Keratinocyte (primary cell): ENCODE measurements around the gene ZNF302.

Experiments used
- CTCF ChIP-seq, 3 experiments: IDR thresholded peaks in 1 of 3; conservative IDR thresholded peaks in 1 of 3; optimal IDR thresholded peaks in 1 of 3; 2 replicates in 2 of 3; 3 replicates in 1 of 3; pipeline versions ENCODE3 to v1.5.1; 2011; ENCODE audit warnings: low read length in 3 of 3, mild to moderate bottlenecking in 3 of 3, moderate library complexity in 2 of 3, control low read depth in 1 of 3, inconsistent platforms in 1 of 3; ENCODE audit not compliant: insufficient read depth in 2 of 3; ENCODE audit errors: extremely low read depth in 1 of 3
- EZH2 ChIP-seq: IDR thresholded peaks from one replicate; pipeline ENCODE4 v1.6.1; 2012; ENCODE audit warnings: inconsistent platforms, mild to moderate bottlenecking, low read length, moderate library complexity

- no peak for TF ChIP-seq CTCF (optimal IDR thresholded peaks at IDR 0.05 in 1 of 3, IDR thresholded peaks at IDR 0.05 in 1 of 3, conservative IDR thresholded peaks at IDR 0.05 in 1 of 3; ENCODE audit: extremely low read depth in 1 of 3, insufficient read depth in 2 of 3, low read length in 3 of 3)
- no peak for TF ChIP-seq EZH2
Observed at GRCh38 chr19:34715357-34715756, 37.9 kb downstream of the ZNF302 start.
